Trophoblast cell (in vitro differentiated cells and primary cell): ENCODE data around the gene GGT6.
A peak's percentile ranks its signal among the peaks of the same experiment; 100 is the strongest.

Experiments
- DNase-seq, 2 donors: peaks; one replicate each; pipeline ENCODE4 v3.0.0-alpha.2; 2016
- H2AFZ ChIP-seq: 2 replicates; pipeline ENCODE4 v1.6.1; 2013; ENCODE audit warnings: low read length, moderate library complexity, mild to moderate bottlenecking; ENCODE audit not compliant: insufficient read depth, poor library complexity
- H2AK5ac ChIP-seq: 2 replicates; pipeline ENCODE4 v1.6.1; 2013; ENCODE audit warnings: mild to moderate bottlenecking, low read length
- H2BK120ac ChIP-seq: 2 replicates; pipeline ENCODE4 v1.6.1; 2013; ENCODE audit warnings: low read length, mild to moderate bottlenecking, moderate library complexity; ENCODE audit not compliant: insufficient read depth, poor library complexity
- H2BK12ac ChIP-seq: 2 replicates; pipeline ENCODE4 v1.6.1; 2013; ENCODE audit warnings: mild to moderate bottlenecking, low read length, moderate library complexity
- H2BK5ac ChIP-seq: 2 replicates; pipeline ENCODE4 v1.6.1; 2013; ENCODE audit warnings: low read length, low read depth, moderate library complexity, mild to moderate bottlenecking; ENCODE audit not compliant: poor library complexity
- H3K14ac ChIP-seq: 2 replicates; pipeline ENCODE4 v1.6.1; 2013; ENCODE audit warnings: mild to moderate bottlenecking, low read length
- H3K18ac ChIP-seq: 2 replicates; pipeline ENCODE4 v1.6.1; 2013; ENCODE audit warnings: mild to moderate bottlenecking, low read length
- H3K23ac ChIP-seq: 2 replicates; pipeline ENCODE4 v1.6.1; 2013; ENCODE audit warnings: low read length
- H3K27ac ChIP-seq: 2 replicates; pipeline ENCODE4 v1.5.1; 2013; ENCODE audit warnings: low read depth, mild to moderate bottlenecking, inconsistent platforms, low read length, moderate library complexity
- H3K27me3 ChIP-seq: 2 replicates; pipeline ENCODE4 v1.6.1; 2013; ENCODE audit warnings: inconsistent platforms, mild to moderate bottlenecking, low read length, moderate library complexity; ENCODE audit not compliant: insufficient read depth
- H3K36me3 ChIP-seq, 2 experiments: 1 replicate in 1 of 2; 2 replicates in 1 of 2; pipeline ENCODE4 v1.6.1; 2013; ENCODE audit warnings: low read length in 2 of 2, mild to moderate bottlenecking in 2 of 2, moderate library complexity in 1 of 2; ENCODE audit not compliant: insufficient read depth in 2 of 2, control insufficient read depth in 1 of 2
- H3K4ac ChIP-seq: 2 replicates; pipeline ENCODE4 v1.6.1; 2013; ENCODE audit warnings: low read depth, mild to moderate bottlenecking, low read length, moderate library complexity
- H3K4me1 ChIP-seq, 2 experiments: 1 replicate in 1 of 2; 2 replicates in 1 of 2; pipeline ENCODE4 v1.6.1; 2013; ENCODE audit warnings: low read length in 2 of 2, mild to moderate bottlenecking in 2 of 2, moderate library complexity in 1 of 2; ENCODE audit not compliant: insufficient read depth in 2 of 2, control insufficient read depth in 1 of 2
- H3K4me2 ChIP-seq: 2 replicates; pipeline ENCODE4 v1.6.1; 2013; ENCODE audit warnings: inconsistent platforms, mild to moderate bottlenecking, low read length, moderate library complexity
- H3K4me3 ChIP-seq: 2 replicates; pipeline ENCODE4 v1.5.1; 2013; ENCODE audit warnings: mild to moderate bottlenecking, low read depth, low read length, inconsistent platforms
- H3K79me1 ChIP-seq: one replicate; pipeline ENCODE4 v1.6.1; 2013; ENCODE audit warnings: low read length
- H3K79me2 ChIP-seq: 2 replicates; pipeline ENCODE4 v1.6.1; 2013; ENCODE audit warnings: low read length, mild to moderate bottlenecking; ENCODE audit not compliant: control insufficient read depth, insufficient read depth, poor library complexity
- H3K9ac ChIP-seq: 2 replicates; pipeline ENCODE4 v1.6.1; 2013; ENCODE audit warnings: mild to moderate bottlenecking, low read length
- H3K9me3 ChIP-seq: 2 replicates; pipeline ENCODE4 v1.6.1; 2013; ENCODE audit warnings: low read depth, mild to moderate bottlenecking, control low read depth, inconsistent platforms, low read length; ENCODE audit not compliant: insufficient read depth
- H4K12ac ChIP-seq: 2 replicates; pipeline ENCODE4 v1.6.1; 2013; ENCODE audit warnings: low read depth, mild to moderate bottlenecking, low read length, moderate library complexity
- H4K8ac ChIP-seq: 2 replicates; pipeline ENCODE4 v1.6.1; 2013; ENCODE audit warnings: low read depth, mild to moderate bottlenecking, low read length, moderate library complexity
- H4K91ac ChIP-seq: one replicate; pipeline ENCODE4 v1.6.1; 2013; ENCODE audit warnings: low read depth, mild to moderate bottlenecking, low read length, moderate library complexity
- WGBS: extraction: QIAGEN DNeasy Blood & Tissue Kit; methylation state at CpG from one replicate; pipeline ENCODE4 v1.1.7; 2013; ENCODE audit warnings: missing lambda C conversion rate; ENCODE audit not compliant: insufficient read length, insufficient coverage; ENCODE audit errors: extremely low coverage; 5-methylcytosine and 5-hydroxymethylcytosine counted together

GGT6 gene

GRCh38 chr17:4585638-4585994 is 25.2 kb upstream of the GGT6 start:
- Histone ChIP-seq H3K23ac (no peak overlapping the region), H2BK120ac (no peak overlapping the region)
- no CpG with 5 or more reads among the region's 7 CpGs for WGBS

GRCh38 chr17:4584917-4585637 is 24.7 kb upstream of the GGT6 start:
- Histone ChIP-seq H3K79me2 (peaks cover 44% of the 10 kb centered on the region), H2BK12ac (peak overlapping the region; percentile 9), H3K9me3 (peaks cover 1% of the 10 kb centered on the region), H3K27me3 (no peaks in the 10 kb centered on the region), H2BK5ac (peak overlapping the region; percentile 2), H2AK5ac (peak overlapping the region; percentile 48), H4K8ac (peak overlapping the region; percentile 26), H2BK120ac (peak overlapping the region; percentile 39), H3K4me3 (peak overlapping the region; percentile 88), H3K4me1 (peaks cover 44 to 63% of the 10 kb centered on the region in 2 experiments), H3K4me2 (peak overlapping the region; percentile 78), H3K79me1 (peaks cover 44% of the 10 kb centered on the region), H3K27ac (peak overlapping the region; percentile 29), H3K23ac (no peak overlapping the region), H4K91ac (peak overlapping the region; percentile 70), H3K14ac (peak overlapping the region; percentile 83), H4K12ac (peak overlapping the region; percentile 31), H3K18ac (peak overlapping the region; percentile 62), H3K36me3 (no peaks in the 10 kb centered on the region), H3K9ac (peak overlapping the region; percentile 54), H3K4ac (peak overlapping the region; percentile 96), H2AFZ (peak overlapping the region; percentile 68)
- WGBS = no CpG with 5 or more reads among the region's 57 CpGs
- DNase-seq = no peak

More at GRCh38 chr17:4585638-4585994, 25.2 kb upstream of the GGT6 start:
- Histone ChIP-seq H3K4ac (peak overlapping the region; percentile 96), H3K4me2 (peak overlapping the region; percentile 78), H3K27me3 (no peaks in the 10 kb centered on the region), H3K14ac (peak overlapping the region; percentile 83), H3K9ac (peak overlapping the region; percentile 54), H4K91ac (peak overlapping the region; percentile 70), H3K9me3 (peaks cover 1% of the 10 kb centered on the region), H3K79me2 (peaks cover 47% of the 10 kb centered on the region), H4K8ac (no peak overlapping the region), H3K36me3 (peaks cover under 1 to 3% of the 10 kb centered on the region in 2 experiments), H3K27ac (peak overlapping the region; percentile 84), H4K12ac (no peak overlapping the region), H3K18ac (peak overlapping the region; percentile 62), H2BK12ac (peak overlapping the region; percentile 9), H2AK5ac (peak overlapping the region; percentile 22), H3K4me1 (peaks cover 43 to 66% of the 10 kb centered on the region in 2 experiments), H3K4me3 (peak overlapping the region; percentile 88), H3K79me1 (peaks cover 44% of the 10 kb centered on the region), H2AFZ (no peak overlapping the region), H2BK5ac (peak overlapping the region; percentile 2)
- DNase-seq = no peak

DNA sequence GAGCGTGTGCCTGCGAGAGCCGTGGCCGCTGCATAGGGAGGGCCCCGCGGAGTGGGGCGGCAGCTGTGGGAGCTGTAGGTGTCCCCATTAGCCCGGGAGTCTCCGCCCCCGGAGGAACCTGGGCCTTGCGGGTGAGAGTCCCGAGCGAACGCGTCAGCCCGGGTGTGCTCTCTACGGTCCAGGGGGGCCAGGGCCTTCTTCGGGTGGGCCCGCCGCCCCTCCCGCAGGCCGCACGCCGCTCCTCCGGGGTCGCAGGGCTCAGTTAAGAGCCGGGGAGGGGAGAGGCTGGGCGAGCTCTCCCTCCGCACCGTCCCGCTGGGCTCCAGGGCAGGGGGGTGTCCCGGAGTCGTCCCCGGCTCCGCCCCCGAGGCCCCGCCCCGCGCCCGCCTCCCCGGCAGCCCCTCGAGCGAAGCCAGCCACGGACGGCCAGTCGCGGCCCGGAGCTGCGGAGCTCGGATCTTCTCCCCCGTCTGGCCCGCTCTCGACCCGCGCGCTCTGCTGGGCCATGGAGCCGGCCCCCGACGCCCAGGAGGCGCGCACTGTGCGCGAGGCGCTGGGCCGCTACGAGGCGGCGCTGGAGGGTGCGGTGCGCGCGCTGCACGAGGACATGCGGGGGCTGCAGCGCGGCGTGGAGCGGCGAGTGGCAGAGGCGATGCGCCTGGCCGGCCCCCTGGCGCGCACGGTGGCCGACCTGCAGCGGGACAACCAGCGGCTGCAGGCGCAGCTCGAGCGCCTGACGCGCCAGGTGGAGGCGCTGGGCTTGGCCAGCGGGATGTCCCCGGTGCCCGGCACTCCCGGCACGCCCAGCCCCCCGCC is 23.9 kb upstream of the GGT6 start, which contains the start of gene SMTNL2:
Gene SMTNL2, plus strand, starts transcription at position 429 of the 816 bp plus-strand sequence. Its CDS starts 77 bp downstream, at position 506.
- Histone ChIP-seq H2AFZ (peak within 1 kb of the TSS; percentile 68), H2BK5ac (peak within 1 kb of the TSS; percentile 69), H3K14ac (peak within 1 kb of the TSS; percentile 83), H3K9ac (peak within 1 kb of the TSS; percentile 14), H3K9me3 (peaks cover 1% of the 10 kb centered on the region), H3K4me2 (peak within 1 kb of the TSS; percentile 78), H3K79me2 (peaks cover 42% of the 10 kb centered on the region), H3K4ac (peak within 1 kb of the TSS; percentile 96), H2AK5ac (peak within 1 kb of the TSS; percentile 48), H2BK12ac (peak within 1 kb of the TSS; percentile 68), H3K27me3 (no peaks in the 10 kb centered on the region), H3K27ac (peak within 1 kb of the TSS; percentile 29), H2BK120ac (peak within 1 kb of the TSS; percentile 85), H4K8ac (peak within 1 kb of the TSS; percentile 62), H3K4me3 (peak within 1 kb of the TSS; percentile 88), H3K18ac (peak within 1 kb of the TSS; percentile 79), H3K79me1 (peaks cover 42% of the 10 kb centered on the region), H4K91ac (peak within 1 kb of the TSS; percentile 70), H3K4me1 (peaks cover 43 to 62% of the 10 kb centered on the region in 2 experiments), H4K12ac (peak within 1 kb of the TSS; percentile 31), H3K23ac (no peak within 1 kb of the TSS), H3K36me3 (no peaks in the 10 kb centered on the region)
- DNase-seq = peak in 1 of 2 donors; percentile 15
- WGBS = no CpG with 5 or more reads among the region's 100 CpGs

DNA sequence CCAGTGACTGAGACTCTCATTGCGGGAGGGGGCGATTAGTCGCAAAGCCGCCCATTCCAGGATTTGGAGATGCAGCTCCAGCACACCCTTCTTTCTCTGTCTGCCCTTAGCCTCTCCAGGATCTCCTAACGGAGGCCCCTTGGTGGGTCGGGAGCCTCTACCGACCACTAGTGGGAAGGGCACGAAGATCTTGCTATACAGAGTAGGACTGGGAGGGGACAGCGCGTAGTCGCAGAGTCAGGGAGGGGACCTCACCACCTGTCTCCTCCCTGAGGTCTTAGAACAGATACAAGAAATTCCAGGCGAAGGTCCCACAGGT is 23.4 kb upstream of the GGT6 start:
- H2BK120ac ChIP-seq = peak overlapping the region; percentile 85
- peaks cover 37 to 57% of the 10 kb centered on the region in 2 experiments for H3K4me1 ChIP-seq
- no peak overlapping the region for H4K12ac ChIP-seq
- DNase-seq = peak in 1 of 2 donors; percentile 24
- H3K4ac ChIP-seq = peak overlapping the region; percentile 87
- H2AK5ac ChIP-seq = no peak overlapping the region
- no CpG with 5 or more reads among the region's 12 CpGs for WGBS
- peak overlapping the region; percentile 88 for H3K4me3 ChIP-seq
- no peaks in the 10 kb centered on the region for H3K36me3 ChIP-seq
- peaks cover 1% of the 10 kb centered on the region for H3K9me3 ChIP-seq
- H2BK12ac ChIP-seq = peak overlapping the region; percentile 68
- H4K91ac ChIP-seq = peak overlapping the region; percentile 63
- H3K79me2 ChIP-seq = peaks cover 36% of the 10 kb centered on the region
- H3K79me1 ChIP-seq = peaks cover 36% of the 10 kb centered on the region
- H3K14ac ChIP-seq = peak overlapping the region; percentile 61
- H4K8ac ChIP-seq = peak overlapping the region; percentile 62
- H3K4me2 ChIP-seq = peak overlapping the region; percentile 78
- H3K27ac ChIP-seq = peak overlapping the region; percentile 24
- peak overlapping the region; percentile 40 for H2AFZ ChIP-seq
- no peaks in the 10 kb centered on the region for H3K27me3 ChIP-seq
- peak overlapping the region; percentile 79 for H3K18ac ChIP-seq
- H3K9ac ChIP-seq = no peak overlapping the region
- H3K23ac ChIP-seq = no peak overlapping the region
- H2BK5ac ChIP-seq = peak overlapping the region; percentile 69
